SHP77 treated with DMSO at 0.1 percent for 48 hours (cell line): Measurements from ENCODE around the gene MEF2C.

Source experiments
- DNase-seq: peaks from one replicate; lab custom pipeline; 2025; lab: John Stamatoyannopoulos, UW

Gene MEF2C

DNA sequence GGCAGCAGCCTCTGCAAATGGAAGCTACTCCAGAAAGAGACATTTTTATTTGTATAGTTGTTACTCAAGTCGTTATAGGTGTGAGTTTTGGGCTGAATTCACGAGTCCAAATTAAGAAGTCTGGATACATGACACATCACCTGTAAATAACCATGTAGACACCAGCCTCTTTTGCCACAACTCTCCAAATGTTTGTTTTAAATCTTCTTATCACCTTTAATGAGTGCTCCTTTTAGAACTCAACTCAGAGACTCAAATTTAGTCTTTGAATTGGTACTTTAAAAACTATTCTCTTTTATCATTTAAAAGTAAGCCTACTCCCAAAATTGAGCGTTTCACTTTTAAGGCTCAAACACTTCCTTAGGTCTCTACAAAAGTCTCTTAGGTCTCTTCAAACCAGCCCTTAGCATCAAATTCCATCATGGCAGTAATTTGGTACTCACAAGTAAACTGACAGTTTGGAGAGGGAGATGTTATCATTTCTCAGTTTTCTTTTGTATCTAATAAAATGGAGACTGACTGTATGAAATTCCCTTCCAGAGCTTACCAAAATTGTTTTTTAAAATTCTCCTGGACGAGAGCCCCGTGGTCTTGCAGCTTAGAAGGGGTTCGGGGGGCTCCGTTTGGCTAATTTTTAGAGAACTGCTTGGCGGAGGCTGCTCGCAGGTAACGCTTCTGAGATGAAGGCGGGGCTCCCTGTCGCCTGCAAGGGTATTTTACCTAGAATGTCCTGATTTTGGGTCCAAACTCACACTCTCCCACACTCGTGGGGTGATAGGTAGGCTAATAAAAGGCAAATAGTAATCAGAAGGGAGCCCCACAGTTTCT is 194.6 kb downstream of the MEF2C start:
- no peak for DNase-seq

DNA sequence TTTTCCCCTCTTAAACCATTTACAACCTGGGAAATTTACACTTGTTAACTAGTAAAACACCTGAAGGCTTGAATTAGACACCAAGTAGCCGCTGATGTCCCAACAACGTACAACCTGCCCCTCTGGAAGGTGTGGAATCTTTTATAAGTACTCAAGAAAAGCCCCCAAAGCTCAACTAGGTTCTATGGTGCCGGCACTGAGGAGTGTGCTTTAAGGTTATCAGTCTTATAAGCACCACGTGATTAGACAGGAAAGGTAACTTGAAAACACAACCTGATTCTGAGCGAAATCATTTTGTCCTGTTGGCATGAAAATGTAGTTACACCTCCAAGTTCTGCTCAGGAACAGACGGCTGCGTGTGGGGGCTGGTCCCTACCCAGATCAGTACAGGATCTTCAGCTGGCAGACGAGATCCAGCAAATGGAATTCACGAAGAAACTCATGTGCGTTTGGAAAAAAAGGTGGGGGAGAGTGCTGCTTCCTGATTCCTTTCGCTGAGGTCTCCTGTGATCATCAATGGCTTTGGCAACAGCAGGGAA is 195.5 kb downstream of the MEF2C start:
- DNase-seq = no peak

DNA sequence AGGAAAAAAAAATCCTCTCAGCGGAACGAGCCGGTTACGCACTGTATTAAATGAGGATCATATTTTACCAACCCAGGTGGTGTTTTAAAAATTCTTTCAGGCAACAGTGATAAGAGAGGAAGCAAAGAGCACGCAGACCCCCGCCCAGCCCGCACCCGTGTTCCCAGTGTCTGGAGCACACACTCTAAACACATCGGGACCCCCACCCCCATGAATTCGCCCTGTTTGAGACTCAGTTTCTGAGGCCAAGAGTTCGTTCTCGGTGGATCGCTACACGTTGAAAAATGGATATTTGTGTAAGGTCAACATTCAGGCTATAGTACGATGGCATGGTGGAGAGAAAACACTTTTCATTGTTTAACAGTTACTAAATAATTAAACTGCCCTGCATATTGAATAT is 196.3 kb downstream of the MEF2C start:
- DNase-seq = no peak

DNA sequence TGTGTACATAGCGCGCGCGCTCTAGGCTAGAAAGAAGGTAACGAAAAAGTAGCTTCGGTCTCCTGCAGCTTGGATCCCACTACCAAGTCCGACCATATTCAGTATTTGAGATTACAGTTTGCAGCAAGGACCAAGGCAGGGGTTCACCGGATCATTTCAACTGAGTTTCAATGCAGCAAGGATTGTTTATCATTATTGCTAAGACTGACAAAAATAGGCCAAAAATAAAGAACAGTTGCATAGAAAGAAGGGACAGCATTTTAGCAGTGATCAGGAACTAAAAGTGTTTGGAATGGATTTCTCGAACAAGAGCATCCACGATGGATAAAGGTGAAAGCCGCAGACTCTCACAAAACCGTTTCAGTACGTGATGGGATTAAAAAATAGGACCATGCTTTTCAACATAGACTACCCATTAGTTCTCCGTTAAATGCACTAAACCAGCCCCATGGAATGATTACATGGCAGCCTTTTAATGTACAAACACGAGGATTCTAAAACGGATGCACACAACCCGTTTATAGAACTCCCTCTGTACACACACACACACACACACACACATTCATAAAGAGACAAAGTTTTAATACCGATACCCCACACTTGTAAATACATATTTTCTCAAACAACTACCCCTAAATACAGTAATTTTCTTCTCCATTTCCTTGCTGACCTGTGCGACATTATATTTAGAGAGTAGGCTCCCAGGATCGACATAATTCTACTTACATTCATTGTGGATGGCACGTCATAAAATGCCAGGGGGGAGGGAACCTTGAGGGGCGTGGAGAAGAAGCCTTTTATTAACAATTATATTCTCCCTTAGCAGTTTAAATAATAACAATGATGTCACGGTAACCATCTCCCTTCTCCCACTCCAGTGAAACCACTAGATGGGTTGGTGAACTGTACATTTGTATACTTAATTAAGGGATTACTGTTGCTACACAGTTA is 197.1 kb downstream of the MEF2C start:
- no peak for DNase-seq

DNA sequence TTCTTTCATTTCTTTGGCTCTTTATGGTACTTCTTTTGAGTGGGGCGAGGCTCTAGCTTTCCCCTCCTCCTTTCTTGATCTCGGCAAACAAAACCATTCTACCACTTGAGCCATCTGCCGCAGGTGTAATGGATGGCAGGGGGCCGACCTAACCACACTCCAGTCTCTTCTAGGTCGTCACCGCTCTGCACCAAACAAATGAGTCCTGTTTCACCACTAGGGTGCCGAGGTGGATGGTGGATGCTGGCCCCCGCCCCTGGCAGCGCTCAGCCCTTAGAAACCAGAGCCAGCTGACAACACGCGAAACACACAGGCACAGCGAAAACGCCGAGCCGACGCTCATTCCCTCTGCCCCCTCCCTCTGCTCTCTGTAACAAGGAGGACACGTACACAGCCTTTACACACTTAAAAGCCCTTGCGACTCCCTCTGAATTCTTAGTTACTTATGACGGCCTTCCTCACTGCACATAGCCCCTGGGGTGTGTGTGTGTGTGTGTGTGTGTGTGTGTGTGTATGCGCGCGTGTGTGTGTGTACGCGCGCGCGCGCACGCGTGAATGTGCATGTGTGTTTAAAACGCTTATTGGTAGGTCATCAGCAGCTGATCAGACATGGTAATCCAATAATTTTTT is 199.4 kb downstream of the MEF2C start:
- peak; percentile 86 for DNase-seq

DNA sequence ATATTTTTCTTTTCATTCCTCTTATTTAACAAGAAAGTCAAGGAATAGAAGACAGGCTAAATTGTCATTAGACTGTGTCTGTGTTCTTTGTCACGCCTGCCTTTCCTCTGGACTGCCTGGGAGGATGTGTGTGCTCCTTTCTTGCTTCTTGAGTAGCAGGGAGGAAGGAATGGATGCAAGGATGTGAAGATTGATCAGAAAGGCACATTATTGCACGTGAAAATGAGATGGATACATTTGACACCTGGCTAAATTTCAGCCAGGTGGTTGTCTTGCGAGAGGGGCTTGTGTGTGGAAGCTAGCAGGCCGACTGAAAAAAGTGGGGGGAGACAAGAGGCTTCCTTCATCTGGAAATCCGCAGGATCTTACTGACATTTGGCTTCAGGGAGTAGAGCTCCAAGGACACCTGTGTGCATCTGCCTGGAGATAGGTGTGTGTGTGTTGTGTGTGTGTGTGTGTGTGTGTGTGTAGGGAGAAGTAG is 200.1 kb downstream of the MEF2C start:
- no peak for DNase-seq

DNA sequence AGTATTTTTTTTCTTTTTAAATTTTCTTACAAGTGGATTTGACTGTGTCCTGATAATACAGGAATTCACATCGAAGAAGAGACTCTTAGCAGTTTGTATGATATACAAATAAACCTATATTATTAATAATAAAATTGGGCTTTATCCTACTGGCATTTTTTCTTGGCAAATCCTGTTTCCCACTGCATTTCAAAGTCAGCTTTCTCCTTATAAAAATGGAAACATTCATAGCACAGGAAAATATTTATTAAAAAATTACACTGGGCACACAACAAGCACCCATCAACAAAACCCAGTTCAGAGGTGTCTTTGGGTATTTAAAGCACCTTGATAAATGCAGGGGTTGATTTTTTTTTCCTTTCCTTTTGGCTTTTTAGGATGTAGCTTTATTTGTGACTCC is 200.9 kb downstream of the MEF2C start:
- DNase-seq = no peak

DNA sequence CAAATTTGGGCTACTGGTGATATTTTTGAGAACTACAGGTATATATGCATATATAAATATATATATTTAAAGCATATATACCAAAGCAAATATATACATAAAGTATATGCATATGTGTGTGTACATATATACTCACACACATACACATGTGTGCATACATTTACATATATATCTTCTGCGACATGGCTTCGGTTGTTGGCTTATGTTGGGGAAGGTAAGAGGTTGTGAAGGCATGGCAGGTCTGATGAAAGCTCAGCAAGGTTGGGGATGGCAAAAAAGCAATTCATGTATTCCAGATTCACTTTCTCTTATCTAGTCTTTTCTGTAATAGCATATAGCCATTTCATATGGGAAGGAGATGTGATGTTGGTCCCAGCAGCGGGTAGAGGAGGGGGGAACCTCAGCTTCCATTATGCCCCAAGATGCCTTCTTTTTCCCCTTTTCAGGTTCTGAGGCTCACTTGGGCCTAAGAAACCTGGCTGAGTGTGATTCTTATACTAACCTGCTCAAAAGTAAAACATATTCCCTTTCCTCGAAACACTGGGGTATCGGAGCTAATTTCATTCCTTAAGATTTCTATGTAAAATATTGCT is 201.7 kb downstream of the MEF2C start:
- DNase-seq = no peak

DNA sequence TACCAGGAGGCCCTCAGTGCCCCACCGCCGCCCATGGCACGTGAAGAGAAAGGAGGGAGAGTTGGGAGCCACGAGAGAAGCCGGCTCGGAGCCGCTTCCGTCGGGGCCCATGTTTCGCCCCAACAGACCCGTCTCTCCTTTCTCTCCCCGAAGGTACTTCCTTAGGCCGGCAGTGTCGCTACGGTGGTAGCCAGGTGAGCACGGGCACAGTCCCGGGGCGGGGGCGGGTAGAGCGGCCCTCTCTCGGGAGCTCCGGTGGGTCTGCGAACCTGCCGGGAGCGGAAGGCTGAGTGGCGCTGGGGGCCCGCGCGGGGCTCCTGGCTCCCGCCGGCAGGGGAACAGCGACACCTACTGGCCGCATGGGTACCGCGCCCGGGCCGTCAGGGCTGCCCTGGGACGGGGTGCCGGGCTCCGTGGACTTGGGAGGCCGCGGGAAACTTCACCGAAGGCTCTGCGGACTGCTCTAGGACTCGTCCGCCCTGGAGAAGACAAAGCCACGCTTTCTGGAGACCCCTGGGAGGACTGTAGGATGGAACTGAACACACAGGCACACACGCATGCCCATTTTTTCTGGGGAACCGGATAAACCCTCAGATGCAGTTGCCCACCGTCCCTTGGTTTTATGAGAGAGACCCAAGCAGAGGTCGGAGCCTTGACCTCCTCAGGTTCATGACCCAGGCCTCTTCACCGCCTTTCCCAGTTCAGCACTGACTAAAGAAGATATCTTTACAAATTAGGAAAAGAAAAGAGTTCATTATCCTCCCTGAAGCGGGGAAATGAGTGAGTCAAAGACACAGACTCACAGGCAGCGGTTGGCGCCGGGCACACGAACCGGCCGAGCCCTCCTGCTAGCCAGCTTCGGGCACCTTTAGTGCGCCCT is 202.5 kb downstream of the MEF2C start:
- no peak for DNase-seq

DNA sequence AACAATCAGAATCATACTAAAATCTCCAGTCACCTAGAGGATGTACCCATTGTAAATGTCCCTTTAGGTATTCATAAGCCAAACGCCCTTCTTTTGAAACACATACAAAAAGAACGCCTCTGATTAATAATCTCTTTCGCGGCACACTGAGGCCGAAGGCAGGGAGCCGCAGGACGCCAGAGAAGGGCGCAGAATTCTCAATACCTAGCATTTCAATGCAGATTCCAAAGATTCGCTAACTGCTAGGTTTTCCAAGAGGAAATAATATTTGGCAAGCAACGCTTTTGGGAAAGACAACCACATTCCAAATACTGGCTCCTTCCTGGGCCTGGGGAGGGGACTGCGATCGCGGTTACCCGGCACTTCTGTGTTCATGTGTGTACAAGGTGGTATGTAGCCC is 203.3 kb downstream of the MEF2C start:
- DNase-seq = no peak

DNA sequence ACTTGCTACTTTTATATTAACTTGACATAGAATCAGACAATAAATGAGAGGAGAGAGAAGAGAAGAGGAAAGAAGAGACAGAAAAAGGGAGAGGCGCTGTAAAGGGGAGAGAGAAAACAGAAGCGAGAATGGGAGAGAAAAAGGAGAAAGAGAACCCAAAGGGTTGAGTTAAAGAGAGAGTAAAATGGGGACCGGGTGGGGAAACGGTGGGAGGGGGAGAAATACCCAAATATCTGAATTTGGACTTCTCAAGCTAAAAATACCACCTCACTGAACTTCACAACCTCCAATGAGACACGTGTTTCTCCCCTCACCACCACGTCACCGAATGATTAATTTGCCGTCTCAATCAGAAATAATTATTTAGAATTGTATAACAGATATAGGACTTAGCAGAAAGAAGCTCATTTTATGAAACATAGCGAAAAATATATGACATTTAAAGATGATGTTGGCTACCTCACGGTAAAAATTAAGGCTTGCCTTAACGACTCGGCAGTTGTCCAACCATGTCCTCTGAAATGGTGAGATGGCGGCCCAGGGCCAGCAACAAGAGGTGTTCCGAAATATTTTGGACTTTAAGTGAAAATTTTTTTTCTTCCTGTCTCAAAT is 204.1 kb downstream of the MEF2C start:
- no peak for DNase-seq

DNA sequence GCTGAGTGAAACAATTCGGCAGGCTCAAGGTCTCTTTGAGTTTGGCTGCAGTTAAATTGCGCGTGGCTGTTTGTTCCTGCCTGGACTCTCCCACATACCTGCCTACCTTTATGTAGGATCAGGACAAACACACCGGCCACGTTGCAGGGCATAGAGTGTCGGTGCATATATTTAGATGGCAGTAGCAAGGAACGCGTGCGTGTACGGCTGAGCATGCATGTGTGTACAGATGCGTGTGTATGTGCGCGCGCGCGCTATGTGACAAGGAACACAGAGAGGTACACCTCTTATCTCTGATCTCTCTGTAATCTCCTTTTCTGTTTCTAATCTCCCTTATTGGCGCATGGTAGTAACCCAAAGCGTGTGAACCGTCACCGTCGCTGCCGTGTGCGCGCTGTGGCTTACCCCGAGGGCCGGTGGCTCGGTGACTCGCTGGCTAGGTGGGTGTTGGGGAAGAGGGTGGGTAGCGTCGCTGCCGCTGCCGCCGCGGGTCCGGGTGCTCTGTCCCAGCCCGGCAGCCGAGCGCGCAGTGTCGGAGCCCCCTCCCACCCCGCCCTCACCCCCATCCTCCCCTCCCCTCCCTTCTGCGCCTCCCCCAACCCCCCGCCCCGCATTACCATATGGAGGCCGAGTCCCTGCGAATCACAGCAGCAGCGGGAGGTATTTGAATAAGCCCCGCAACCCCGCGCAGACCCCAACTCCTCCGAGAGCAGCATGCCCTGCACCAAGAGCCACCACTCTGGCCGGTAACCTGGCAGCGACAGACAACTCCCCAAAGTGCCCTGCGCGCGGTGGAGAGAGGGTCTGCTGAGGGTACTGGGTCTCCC is 204.8 kb downstream of the MEF2C start:
- DNase-seq = no peak

DNA sequence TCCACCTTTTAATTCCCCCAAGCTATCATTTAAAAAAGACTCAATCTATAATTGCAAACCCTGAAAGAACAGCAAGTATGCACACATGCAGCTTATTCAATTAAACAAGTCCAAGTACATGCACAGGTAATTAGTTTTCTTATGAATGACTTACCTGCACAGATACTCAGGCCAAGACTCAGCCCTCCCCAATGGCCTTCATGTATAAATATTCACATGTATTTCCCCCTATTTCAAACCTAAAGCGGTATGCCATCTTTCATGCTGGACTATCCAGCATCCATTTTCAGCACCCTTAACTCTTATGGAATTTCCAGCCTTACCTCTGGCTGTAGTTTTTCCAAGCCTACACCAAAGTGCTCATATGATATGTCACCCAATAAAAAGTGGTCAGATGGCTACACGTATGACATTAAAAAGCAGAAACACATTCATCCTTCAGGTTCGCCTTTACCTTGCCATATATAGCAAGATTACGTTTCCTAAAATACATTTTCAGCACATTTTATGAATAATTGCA is 205.5 kb downstream of the MEF2C start:
- no peak for DNase-seq

DNA sequence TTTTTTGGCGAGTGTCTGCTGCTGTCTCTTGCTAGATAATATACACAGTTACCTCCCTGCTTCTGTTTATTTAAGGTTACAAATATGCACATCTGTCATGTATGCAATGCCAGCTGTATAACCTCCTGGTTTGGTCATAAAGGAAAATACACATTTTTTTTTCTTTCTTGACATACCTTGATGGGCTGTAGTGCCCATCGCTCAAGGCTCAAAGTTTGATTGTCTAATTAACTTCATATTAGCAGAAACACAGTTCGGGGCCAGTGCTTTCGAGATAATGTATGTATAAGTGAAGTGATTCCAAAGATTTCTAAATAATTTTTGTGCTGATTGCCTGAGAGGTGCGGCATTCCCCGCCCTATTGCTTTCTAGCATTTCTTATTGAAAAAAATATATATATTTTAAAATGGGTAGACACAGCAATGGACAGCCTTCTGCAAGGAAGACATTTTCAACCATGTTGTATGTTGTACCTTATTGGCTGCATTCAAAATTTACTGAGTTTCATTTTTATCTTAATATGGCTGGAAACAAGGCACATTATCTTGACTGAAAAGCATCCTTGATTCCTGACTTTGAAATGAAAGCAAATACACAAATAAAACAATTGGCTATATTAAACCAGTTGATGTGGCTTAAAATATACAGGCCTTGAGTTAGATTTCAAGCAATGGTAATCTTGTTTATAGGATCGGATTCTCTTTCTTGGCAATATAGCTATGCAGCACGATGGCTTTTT is 206.2 kb downstream of the MEF2C start:
- DNase-seq = no peak

DNA sequence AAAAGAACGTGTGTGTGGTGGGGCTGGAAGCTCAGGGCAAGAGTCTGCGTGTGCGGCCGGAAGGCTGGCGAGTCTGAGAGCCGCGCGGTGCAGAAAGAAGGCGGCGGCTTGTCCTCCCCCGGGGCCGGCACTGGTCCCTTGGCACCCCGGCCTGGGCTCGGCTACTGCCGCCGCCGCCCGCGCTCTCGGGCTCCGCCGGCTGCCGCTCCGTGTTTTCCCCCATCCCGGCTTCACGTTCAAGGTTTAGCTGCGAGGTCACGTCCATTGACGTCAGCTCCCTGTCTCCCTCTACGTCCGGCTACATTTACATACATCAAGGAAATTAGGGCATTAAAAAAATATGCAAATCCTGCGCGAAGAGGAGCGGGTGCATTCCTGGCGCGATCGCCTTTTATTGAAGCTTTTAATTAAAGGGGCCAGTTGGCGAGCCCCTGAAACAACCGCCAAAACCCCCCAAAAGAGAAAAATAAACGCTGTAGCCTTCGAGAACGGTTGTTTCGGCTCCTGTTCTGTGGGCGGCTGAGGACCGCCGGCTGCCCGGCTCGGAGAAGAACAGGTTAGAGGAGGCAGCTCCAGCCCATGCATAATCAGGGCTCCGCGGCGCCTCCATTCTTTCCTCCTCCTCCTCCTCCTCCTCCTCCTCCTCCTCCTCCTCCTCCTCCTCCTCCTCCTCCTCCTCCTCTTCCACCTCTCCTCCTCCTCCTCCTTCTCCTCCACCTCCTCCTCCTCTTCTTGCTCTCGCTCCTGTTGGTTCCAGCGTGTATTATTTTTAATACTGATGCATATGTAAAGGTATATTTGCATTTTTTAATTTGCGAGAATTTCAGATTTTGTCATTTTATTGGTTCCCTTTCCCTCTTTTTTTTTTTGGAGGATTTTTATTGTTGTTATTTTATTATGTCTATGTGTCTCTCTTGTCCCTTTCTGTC is 207.0 kb downstream of the MEF2C start:
- peak; percentile 91 for DNase-seq

DNA sequence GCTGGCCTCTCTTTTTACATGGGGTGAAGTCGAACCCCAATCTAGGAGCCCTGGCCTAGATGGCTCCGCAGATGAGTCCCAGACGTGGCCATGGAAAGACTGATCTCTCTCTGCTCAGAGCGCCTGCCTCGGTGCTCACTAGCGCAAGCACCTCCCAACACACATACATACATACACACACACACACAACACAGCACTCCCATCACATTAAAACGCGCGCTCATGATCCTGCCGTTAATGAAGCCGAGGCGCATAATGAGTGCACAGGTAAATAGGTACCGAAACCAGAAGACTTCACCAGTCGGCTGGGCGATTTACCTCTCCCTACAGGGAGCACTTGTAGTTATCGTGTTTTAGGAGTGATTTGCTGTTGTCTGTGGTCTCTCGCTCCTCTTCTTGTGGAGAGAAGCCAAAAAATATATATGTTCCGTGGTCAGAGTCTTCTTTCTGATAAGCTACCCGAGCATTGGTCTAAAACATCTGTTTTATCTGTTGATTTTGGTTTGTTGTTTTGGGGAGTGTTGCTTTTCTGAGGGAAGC is 207.7 kb downstream of the MEF2C start:
- no peak for DNase-seq
